GM10248 (cell line): Measurements from ENCODE around the gene IFIT1B.
"Not testable (repeated sequence)": the region's sequence is repeated elsewhere in the genome, so short reads cannot be mapped to it uniquely, and the experiment has no call there.

ENCODE experiments used
- CTCF ChIA-PET: fragments of 300-600 bp; sonication (Branson Sonifier 250); formaldehyde crosslinking; extraction: SDS; loops from one replicate; lab custom pipeline; 2021; ENCODE audit warnings: antibody characterized with exemption; lab: Yijun Ruan, JAX
- POLR2A ChIA-PET: fragments of 350-650 bp; sonication (Branson Sonifier 250); formaldehyde crosslinking; extraction: SDS; loops from one replicate; lab custom pipeline; 2020; ENCODE audit warnings: antibody characterized with exemption; lab: Yijun Ruan, JAX
- DNase-seq: peaks from one replicate; pipeline ENCODE4 v3.0.0; 2012; ENCODE audit errors: extremely low spot score
- TF ChIP-seq, protein P1 (sequence below): IDR thresholded peaks from 2 replicates; pipeline ENCODE4 v1.5.1; 2012; ENCODE audit warnings: mild to moderate bottlenecking, low read depth; ENCODE audit errors: extremely low read depth, missing control alignments, control extremely low read depth

Gene IFIT1B, protein sequence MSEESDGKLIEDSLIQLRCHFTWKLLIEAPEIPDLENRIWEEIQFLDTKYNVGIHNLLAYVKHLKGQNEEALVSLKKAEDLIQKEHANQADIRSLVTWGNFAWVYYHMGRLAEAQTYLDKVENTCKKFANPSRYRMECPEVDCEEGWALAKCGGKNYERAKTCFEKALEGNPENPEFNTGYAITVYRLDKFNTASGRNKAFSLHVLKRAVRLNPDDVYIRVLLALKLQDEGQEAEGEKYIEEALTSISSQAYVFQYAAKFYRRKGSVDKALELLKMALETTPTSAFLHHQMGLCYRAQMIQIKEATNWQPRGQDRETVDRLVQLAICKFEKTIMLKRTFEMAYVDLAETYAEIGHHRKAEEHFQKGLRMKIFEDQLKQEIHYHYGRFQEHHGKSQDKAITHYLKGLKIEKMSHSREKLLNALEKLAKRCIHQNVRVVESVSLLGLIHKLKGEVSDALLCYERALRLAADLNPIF

DNA sequence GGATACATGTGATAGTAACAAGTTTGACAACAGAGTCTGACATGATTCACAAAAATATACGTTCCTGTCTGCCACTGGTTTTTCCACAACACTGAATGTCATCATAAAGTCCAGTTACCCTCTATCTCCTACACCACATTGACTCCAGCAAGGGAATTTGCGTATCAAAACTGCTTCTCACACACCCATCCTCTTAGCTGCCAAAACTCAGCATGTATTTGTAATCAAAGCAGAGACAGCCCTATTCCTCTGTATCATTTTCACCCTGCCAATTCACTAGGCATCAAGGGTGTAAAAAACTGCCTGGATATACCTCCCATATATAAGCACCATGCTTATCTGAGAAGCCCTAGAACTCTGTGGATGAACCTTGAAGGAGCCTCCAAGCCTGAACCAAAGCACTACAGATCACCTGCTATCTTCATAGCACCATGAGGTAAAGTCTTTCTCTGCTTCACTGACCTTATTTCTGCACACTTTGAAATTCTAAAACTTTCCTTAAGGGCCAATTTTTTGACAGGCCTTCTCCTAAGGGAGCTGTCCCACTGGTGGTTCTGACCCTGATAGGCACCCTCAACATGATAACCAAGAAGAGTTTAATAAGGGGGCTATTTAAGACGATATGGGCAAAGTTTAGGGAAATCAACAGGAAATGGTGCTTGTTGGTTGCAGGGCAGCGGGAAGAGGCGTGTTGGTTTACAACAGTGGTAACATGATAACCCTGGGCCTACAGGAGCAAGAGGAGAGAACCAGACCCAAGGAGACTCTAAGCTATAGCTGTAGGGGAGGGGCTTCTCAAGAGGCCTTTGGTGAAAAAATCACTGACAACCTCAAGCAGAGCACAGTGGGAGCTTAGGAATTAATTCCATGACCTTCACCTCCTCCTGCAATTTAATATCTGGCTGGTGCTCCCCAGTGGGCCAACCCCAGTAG lies at the start of gene IFIT1B:
IFIT1B (plus strand) TSS at position 352 of the 933 bp plus-strand sequence; CDS start at position 432, 80 bp downstream.
- TF ChIP-seq, protein P1, sequence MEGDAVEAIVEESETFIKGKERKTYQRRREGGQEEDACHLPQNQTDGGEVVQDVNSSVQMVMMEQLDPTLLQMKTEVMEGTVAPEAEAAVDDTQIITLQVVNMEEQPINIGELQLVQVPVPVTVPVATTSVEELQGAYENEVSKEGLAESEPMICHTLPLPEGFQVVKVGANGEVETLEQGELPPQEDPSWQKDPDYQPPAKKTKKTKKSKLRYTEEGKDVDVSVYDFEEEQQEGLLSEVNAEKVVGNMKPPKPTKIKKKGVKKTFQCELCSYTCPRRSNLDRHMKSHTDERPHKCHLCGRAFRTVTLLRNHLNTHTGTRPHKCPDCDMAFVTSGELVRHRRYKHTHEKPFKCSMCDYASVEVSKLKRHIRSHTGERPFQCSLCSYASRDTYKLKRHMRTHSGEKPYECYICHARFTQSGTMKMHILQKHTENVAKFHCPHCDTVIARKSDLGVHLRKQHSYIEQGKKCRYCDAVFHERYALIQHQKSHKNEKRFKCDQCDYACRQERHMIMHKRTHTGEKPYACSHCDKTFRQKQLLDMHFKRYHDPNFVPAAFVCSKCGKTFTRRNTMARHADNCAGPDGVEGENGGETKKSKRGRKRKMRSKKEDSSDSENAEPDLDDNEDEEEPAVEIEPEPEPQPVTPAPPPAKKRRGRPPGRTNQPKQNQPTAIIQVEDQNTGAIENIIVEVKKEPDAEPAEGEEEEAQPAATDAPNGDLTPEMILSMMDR, result no peak
- CTCF ChIA-PET, result interaction anchor here (2.7 kb wide), 1 partner anchor 9 kb away, joined by 16 read pairs; no protein-coding TSS in a partner anchor
- no peak for DNase-seq
- POLR2A ChIA-PET, result no interaction called here

DNA sequence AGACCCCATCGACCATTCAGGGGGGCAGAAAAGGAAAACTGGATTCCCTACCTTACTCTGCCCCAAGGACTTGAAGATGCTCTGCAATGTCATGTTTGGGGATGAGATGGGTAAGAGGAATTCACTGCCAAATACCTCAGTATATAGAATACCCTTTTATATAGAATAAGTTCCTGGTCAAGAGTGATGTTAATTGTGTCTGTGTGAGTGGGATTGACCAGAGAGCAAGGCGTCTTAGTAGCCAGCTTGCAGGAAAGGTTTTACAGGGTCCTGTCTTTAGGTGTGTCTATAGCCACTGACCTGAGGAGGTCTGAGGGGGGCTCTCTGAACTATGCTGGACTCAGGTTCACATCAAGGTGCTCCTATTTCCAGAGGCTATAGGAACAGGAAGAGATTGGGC lies 48.7 kb upstream of the IFIT1B start:
- ChIA-PET POLR2A (no interaction called here), CTCF (no interaction called here)
- TF ChIP-seq, protein P1, result no peak
- no peak for DNase-seq

GRCh38 chr10:89330014-89330413 lies 47.8 kb upstream of the IFIT1B start:
- CTCF ChIA-PET, result interaction anchor here (1.4 kb wide), 1 partner anchor 18 kb away, joined by 4 read pairs; no protein-coding TSS in a partner anchor
- DNase-seq, POLR2A ChIA-PET: not testable (repeated sequence)

DNA sequence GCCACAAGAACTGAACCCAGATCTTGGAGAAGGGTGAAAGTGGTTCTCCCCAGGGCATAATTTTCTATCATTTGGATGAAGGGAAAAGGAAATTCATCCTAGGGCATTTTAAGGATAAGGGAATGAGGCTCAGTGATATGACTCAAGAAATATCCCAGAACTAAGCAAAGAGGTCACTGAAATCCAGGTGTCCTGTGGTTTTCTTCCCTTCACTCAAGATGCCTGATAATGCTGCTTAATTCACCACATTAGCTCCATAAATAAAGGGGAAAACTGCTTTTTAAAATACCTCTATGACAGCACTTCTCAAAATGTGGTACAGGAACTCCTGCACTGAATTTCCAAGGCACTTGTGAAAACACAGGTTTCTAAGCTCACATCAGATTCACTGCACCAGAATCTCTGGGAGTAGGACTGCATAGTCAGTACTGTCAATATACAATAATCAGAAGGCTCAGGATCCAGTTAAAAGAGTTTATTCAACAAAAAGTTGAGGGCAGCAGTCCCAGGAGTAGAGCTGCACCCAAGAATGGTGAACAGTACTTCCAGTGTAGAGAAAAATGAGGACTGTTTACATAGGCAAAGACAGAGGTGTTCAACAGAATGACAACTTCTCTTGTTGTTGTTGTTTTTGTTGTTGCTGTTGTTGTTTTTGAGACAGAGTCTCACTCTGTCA lies 47.2 kb upstream of the IFIT1B start:
- CTCF ChIA-PET, result interaction anchor here (1.4 to 1.5 kb wide), 2 partner anchors 17 to 29 kb away, joined by 4 read pairs; partner anchors contain the start of gene IFIT2

DNA sequence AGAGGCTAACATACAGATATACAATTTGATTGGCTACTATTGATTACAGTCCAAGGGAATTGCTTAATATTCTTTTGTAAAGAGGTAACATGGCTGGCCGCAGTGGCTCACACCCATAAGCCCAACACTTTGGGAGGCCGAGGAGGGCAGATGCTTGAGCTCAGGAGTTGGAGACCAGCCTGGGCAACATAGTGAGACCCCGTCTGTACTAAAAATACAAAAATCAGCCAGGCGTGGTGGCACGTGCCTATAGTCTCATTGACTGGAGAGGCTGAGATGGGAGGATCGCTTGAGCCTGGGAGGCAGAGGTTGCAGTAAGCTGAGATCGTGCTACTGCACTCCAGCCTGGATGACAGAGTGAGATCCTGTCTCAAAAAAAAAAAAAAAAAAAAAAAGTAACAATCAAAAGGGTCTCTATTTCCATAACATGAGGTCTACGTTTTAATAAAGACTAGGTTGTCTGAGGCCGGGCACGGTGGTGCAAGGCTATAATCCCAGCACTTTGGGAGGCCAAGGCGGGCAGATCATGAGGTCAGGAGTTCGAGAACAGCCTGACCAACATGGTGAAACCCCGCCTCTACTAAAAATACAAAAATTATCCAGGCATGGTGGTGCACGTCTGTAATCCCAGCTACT lies 46.3 kb upstream of the IFIT1B start:
- not testable (repeated sequence) for DNase-seq
- POLR2A ChIA-PET, result interaction anchor here (0.6 to 1.1 kb wide), 4 partner anchors 30 to 529 kb away, joined by 3 to 4 read pairs (median 4); partner anchors contain the start of genes IFIT2 and IFIT5
- CTCF ChIA-PET, result interaction anchor here (0.9 to 1.5 kb wide), 7 partner anchors 8 to 399 kb away, joined by 3 to 4 read pairs (median 4); partner anchors contain the start of genes IFIT1 and IFIT2

More for the DNA sequence above, 47.2 kb upstream of the IFIT1B start:
- POLR2A ChIA-PET, result no interaction called here
- TF ChIP-seq, protein P1, result no peak
- no peak for DNase-seq

- DNase-seq, result peak; percentile 55
- TF ChIP-seq, protein P1, result no peak
- CTCF ChIA-PET, result interaction anchor here (0.9 to 1.5 kb wide), 8 partner anchors 8 to 399 kb away, joined by 3 to 4 read pairs (median 4); partner anchors contain the start of genes IFIT1 and IFIT2
- POLR2A ChIA-PET, result interaction anchor here (0.6 to 1.1 kb wide), 4 partner anchors 30 to 528 kb away, joined by 3 to 4 read pairs (median 4); partner anchors contain the start of genes IFIT2 and IFIT5
Observed at GRCh38 chr10:89332123-89332633, 45.7 kb upstream of the IFIT1B start.
